Umbilical cord (tissue), 2 donors: Measurements from ENCODE around the gene MAP1B. TPM values are rescaled to one million over a fixed set of nuclear protein-coding genes. Genes with fewer than 3 reads are reported as not detected.

Source experiments
- DNase-seq: peaks from one replicate; pipeline ENCODE4 v3.0.0-alpha.2; 2015; ENCODE audit warnings: low spot score
- total RNA-seq: library from RNA; depleted of rRNA; stranded (reverse); fragments of >200 nt; gene quantifications from one replicate; pipeline ENCODE4 v1.2.3, GENCODE V29; 2014; ENCODE audit warnings: low replicate concordance; ENCODE audit not compliant: insufficient read depth

Gene MAP1B
- total RNA-seq, 1 donor from 2014 or later: 235 TPM

GRCh38 chr5:72189146-72189545 lies 81.9 kb downstream of the MAP1B start:
- DNase-seq: no peak

- no peak for DNase-seq
Observed at GRCh38 chr5:72191404-72191803, 84.1 kb downstream of the MAP1B start.

GRCh38 chr5:72194846-72195245 lies 87.6 kb downstream of the MAP1B start:
- no peak for DNase-seq

DNA sequence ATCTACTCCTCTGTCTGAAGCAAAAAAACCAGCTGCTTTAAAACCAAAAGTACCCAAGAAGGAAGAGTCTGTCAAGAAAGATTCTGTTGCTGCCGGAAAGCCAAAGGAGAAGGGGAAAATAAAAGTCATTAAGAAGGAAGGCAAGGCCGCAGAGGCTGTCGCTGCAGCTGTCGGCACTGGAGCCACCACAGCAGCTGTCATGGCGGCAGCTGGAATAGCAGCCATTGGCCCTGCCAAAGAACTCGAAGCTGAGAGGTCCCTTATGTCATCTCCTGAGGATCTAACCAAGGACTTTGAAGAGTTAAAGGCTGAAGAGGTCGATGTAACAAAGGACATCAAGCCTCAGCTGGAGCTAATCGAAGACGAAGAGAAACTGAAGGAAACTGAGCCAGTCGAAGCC lies 88.3 kb downstream of the MAP1B start:
- DNase-seq: no peak

- no peak for DNase-seq
Observed at GRCh38 chr5:72197393-72197792, 90.1 kb downstream of the MAP1B start.

DNA sequence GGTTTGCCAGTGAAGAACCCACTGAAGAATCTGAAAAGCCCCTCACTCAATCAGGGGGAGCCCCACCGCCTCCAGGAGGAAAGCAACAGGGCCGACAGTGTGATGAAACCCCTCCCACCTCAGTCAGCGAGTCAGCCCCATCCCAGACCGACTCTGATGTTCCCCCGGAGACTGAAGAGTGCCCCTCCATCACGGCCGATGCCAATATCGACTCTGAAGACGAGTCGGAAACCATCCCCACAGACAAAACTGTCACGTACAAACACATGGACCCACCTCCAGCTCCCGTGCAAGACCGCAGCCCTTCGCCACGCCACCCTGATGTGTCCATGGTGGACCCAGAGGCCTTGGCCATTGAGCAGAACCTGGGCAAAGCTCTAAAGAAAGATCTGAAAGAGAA lies 92.4 kb downstream of the MAP1B start:
- DNase-seq: no peak

- DNase-seq: no peak
Observed at GRCh38 chr5:72202331-72202825, 95.1 kb downstream of the MAP1B start.

GRCh38 chr5:72203251-72203845 lies 96.1 kb downstream of the MAP1B start:
- DNase-seq: no peak

DNA sequence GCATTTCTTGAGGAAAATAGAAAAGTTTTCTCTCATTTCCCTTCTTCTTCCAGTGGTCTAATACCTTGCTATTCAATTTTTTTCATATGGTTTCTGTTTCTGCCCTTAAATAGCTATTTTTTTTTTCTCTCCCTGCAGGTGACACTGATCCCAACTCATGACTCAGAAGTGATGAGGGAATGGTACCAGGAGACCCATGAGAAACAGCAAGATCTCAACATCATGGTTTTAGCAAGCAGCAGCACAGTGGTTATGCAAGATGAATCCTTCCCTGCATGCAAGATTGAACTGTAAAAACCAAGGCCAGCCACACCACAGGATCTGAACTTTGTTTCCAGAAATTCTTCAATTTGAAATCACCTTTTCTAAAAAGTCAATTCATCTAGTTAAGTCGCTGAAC lies 97.7 kb downstream of the MAP1B start:
- DNase-seq: no peak

- peak; percentile 26 for DNase-seq
Observed at GRCh38 chr5:72205431-72206009, 98.2 kb downstream of the MAP1B start.

GRCh38 chr5:72206160-72206559 lies 98.9 kb downstream of the MAP1B start:
- no peak for DNase-seq

DNA sequence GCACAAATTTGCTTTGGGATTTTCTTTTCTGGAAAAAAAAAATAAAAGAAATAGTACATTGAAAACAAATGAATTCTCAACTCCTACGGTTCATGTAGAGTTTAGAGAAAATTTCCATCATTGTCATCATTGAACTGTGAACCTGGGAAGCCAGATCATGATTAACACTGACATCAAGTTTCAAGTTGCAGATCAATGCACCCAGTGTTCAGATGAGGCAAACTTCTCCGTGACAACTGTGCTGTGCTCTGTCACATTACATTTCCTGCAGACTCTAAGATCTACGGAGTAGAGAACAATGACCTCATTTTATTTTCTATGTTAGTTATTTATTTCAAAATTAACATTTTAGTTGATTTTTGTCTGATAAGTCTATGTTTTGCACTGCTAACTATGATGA lies 99.7 kb downstream of the MAP1B start:
- no peak for DNase-seq

GRCh38 chr5:72208324-72208926 lies 101.2 kb downstream of the MAP1B start:
- no peak for DNase-seq

DNA sequence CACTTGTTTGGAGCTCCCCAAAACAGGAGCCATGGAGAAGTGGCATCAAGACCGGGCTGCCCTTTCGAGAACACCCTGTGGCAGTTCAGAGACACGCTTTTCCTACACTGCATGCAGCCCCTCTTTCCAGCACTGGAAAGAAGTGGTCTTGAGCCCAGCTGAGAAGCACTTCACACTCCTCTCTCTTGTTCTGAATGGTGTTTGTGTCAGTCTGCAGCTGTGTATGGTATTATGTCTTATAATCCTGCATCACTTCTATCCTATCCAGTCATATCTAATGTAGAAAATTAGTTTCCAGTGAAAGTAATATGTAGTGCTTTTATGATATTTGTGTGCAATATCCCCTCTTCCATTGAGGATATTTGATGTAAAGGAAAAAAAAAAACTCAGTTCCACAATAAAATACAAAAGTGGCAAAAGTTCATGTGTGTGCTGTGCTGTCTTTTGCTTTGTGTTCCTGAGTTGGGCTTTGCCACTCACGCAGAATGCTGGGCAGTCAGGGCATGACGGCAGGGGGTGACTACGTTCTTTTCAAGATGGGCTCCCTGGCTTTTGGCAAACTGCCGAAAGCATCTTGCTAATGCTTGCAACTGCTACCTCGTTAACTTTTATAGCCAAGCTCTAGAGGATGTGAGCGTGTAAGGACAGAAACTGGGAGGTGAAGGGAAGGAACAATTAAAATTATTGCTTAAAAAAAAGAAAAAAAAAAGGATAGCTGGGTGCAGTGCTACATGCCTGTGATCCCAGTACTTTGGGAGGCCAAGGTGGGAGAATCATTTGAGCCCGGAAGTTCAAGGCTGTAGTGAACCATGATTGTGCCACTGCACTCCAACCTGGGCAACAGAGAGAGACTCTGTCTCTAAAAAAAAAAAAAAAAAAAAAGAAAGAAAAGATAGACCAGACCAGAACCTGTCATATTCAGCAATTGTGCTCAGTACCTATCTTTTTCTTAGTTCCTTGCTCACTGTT lies 102.2 kb downstream of the MAP1B start:
- peak; percentile 38 for DNase-seq

GRCh38 chr5:72210888-72211678 lies 103.8 kb downstream of the MAP1B start:
- DNase-seq: peak; percentile 66

DNA sequence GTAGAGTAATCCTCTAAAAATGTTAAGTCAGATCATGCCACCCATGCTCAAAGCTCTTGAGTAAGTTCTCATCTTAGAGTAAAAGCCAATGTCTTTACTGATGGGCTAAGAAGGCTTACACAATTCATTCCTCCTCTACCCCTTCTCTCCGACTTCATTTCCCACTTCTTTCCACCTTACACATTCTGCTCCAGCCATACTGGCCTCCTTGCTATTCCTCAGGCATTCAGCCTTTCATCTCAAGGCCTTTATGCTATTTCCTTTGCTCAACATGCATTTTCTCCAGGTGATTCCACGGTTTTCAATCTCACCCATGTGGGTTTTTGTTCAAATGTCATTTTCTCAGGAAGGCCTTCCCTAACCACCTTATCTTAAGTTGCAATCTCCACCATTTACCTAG lies 104.9 kb downstream of the MAP1B start:
- no peak for DNase-seq

GRCh38 chr5:72213482-72213881 lies 106.2 kb downstream of the MAP1B start:
- DNase-seq: no peak

- no peak for DNase-seq
Observed at GRCh38 chr5:72214168-72214567, 106.9 kb downstream of the MAP1B start.

DNA sequence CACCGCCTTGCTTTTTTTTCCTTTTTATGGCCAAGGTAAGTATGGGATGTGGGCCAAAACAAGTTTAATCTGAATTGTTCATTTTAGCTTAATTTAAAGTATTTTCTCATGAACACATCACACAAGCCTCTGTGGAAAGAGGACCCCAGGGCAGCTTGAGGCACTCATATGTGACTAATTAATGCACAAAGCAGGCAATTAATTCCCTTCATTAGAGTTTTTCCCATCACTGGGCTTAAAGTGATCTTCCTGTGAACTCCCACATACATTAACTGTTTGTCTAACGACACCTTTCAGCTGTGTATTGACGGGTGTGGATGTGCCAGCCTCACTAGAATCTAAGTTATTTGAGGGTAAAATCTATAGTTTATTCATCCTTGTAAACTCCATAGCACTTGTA lies 109.5 kb downstream of the MAP1B start:
- DNase-seq: no peak

DNA sequence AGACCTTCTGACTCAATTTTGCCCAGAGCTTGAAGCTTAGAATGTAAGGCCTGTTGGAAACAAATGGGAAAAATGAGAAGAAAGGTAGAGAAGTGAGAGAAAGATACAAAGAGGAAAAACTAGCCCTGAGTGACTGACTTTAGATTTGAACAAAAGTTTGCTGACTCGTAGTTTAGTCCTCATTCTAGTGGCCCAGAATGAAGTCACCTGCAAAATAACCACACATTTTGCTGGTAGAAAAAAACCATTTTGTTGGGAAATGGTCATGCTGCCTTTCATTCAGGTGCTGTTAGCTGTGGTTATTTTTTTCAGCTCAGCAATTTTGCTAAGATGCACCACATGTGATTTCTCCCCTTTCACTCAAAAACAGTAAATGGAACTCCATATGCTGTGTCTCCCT lies 113.8 kb downstream of the MAP1B start:
- no peak for DNase-seq

DNA sequence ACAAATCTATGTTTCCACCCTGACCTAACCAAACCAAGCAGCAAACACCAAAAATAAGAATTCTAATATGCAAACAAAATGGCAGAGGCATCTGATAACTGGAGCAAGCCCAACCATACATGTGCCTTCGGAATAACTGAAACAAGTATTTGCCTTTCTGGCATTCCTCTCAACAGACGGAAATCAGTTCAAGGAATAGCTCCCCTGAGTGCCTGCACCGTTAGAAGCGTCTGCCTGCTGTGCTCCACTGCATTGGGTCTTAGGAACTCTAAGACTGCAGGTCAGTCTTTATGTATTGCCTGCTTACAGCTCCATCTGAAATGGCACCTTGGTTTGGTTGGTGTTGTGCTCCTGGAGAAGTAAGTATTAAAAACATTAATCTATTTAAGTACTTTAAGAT lies 114.3 kb downstream of the MAP1B start:
- no peak for DNase-seq
